Esophagus squamous epithelium (tissue), 5 donors: ENCODE measurements around the gene DSC1. TPM values are rescaled to one million over a fixed set of nuclear protein-coding genes. Genes with fewer than 3 reads are reported as not detected.

Experiments used
- DNase-seq: peaks from one replicate; lab custom pipeline; 2025; lab: John Stamatoyannopoulos, UW
- H3K27ac ChIP-seq, 4 donors: fragments of 200-600 bp; sonication (generic); one replicate each; pipeline ENCODE4 v1.5.1; 2016 to 2019; ENCODE audit warnings: mild to moderate bottlenecking in 1 of 4
- H3K27me3 ChIP-seq, 4 donors: fragments of 200-600 bp; sonication (generic); 1 replicate in 3 of 4; 2 replicates in 1 of 4; pipeline versions ENCODE4 v1.5.1 to v1.6.0; 2017 to 2021; ENCODE audit warnings: antibody characterized with exemption in 1 of 4
- H3K36me3 ChIP-seq, 3 donors: fragments of 200-600 bp; sonication (generic); one replicate each; pipeline ENCODE4 v1.5.1; 2016 to 2019
- H3K4me1 ChIP-seq, 3 donors: fragments of 200-600 bp; sonication (generic); one replicate each; pipeline ENCODE4 v1.5.1; 2017 to 2019
- H3K4me3 ChIP-seq, 4 donors: fragments of 200-600 bp; sonication (generic); 1 replicate in 3 of 4; 2 replicates in 1 of 4; pipeline ENCODE4 v1.5.1; 2016 to 2019; ENCODE audit warnings: mild to moderate bottlenecking in 2 of 4, moderate library complexity in 1 of 4
- H3K9me3 ChIP-seq, 3 donors: fragments of 200-600 bp; sonication (generic); one replicate each; pipeline ENCODE4 v1.5.1; 2016 to 2019
- POLR2A ChIP-seq, 4 donors: fragments of 450-650 bp; IDR thresholded peaks; one replicate each; pipeline ENCODE4 v1.6.1; 2017; ENCODE audit warnings: antibody characterized with exemption in 4 of 4, mild to moderate bottlenecking in 4 of 4, moderate library complexity in 3 of 4
- WGBS, 2 donors: methylation state at CpG; one replicate each; pipeline ENCODE4 v1.1.5; 2018; 5-methylcytosine and 5-hydroxymethylcytosine counted together
- intact Hi-C: fragments of 100-400 bp; cut with DNase I; formaldehyde crosslinking; loops from one replicate; pipeline ENCODE4 v1.15.0; 2022
- total RNA-seq, 4 donors: library from RNA; depleted of rRNA; stranded (reverse); fragments of >200 nt; gene quantifications; one replicate each; pipeline ENCODE4 v1.1.0, GENCODE V29; 2016
- TF ChIP-seq, protein P1 (sequence below), 6 experiments: fragments of 450-650 bp in 4 of 6; fragments of 200-600 bp in 2 of 6; sonication (generic) in 2 of 6; IDR thresholded peaks; one replicate each; pipeline ENCODE4 v1.5.1; 2016 to 2019; ENCODE audit warnings: antibody characterized with exemption in 6 of 6, mild to moderate bottlenecking in 4 of 6, moderate library complexity in 4 of 6
- donor health status: DM: yes; HTN: yes; CAD: no.

The DSC1 gene
- total RNA-seq, 4 donors from 2014 or later = 0.29 to 1.1 (median 0.60) TPM

DNA sequence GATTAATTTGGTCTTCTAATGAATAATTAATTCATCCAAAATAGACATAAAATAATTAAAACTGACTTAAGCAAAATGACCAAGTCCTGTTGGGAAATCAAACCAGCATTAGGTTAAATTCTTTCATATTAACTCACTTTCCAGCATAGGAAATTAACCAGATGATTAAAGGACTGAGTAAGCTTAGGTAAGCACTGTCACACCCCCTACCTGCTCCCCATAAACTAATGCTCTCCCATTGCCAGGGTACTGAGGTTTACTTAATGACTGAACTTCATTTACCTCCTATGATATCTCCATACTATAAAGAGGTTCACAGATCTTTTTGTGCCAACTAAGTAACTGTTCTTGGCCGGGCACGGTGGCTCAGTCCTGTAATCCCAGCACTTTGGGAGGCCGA, 74.1 kb downstream of the DSC1 start:
- DNase-seq = no peak
- Histone ChIP-seq H3K4me3 (no peak overlapping the region), H3K27me3 (no peaks in the 10 kb centered on the region), H3K4me1 (no peaks in the 10 kb centered on the region), H3K27ac (no peak overlapping the region), H3K36me3 (peaks cover 0 to 94% (median 0%) of the 10 kb centered on the region in 3 donors), H3K9me3 (no peaks in the 10 kb centered on the region)
- 88 to 93% methylated on average over 3 of the region's 3 CpGs for WGBS, 2 donors
- intact Hi-C loops = no loop called here
- TF ChIP-seq, protein P1, sequence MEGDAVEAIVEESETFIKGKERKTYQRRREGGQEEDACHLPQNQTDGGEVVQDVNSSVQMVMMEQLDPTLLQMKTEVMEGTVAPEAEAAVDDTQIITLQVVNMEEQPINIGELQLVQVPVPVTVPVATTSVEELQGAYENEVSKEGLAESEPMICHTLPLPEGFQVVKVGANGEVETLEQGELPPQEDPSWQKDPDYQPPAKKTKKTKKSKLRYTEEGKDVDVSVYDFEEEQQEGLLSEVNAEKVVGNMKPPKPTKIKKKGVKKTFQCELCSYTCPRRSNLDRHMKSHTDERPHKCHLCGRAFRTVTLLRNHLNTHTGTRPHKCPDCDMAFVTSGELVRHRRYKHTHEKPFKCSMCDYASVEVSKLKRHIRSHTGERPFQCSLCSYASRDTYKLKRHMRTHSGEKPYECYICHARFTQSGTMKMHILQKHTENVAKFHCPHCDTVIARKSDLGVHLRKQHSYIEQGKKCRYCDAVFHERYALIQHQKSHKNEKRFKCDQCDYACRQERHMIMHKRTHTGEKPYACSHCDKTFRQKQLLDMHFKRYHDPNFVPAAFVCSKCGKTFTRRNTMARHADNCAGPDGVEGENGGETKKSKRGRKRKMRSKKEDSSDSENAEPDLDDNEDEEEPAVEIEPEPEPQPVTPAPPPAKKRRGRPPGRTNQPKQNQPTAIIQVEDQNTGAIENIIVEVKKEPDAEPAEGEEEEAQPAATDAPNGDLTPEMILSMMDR (IDR thresholded peaks at IDR 0.05) = no peak
- TF ChIP-seq POLR2A (IDR thresholded peaks at IDR 0.05) = no peak

DNA sequence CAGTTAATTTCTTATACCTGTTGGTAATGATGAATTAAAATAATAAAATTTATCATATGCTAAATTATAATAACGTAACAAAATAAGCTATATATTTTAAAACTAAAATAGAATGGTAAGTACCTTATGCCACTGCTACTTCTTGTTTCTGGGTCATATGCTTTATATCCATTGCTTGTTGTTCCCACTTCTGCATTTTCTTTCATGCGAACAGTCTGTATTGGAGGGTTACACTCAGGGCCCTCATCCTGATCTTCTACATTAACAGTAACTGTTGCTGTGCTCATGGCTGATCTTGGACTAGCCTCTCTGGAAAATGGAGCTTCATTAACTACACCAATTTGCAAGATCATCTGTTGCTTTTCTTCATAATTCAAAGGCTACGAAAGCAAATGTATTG, 82.7 kb downstream of the DSC1 start:
- intact Hi-C loops = no loop called here
- Histone ChIP-seq H3K4me3 (no peak overlapping the region), H3K27me3 (no peaks in the 10 kb centered on the region), H3K27ac (no peak overlapping the region), H3K4me1 (peaks cover 0 to 5% (median 0%) of the 10 kb centered on the region in 3 donors), H3K36me3 (peaks cover 0 to 99% (median 0%) of the 10 kb centered on the region in 3 donors), H3K9me3 (no peaks in the 10 kb centered on the region)
- TF ChIP-seq POLR2A (IDR thresholded peaks at IDR 0.05) = no peak
- TF ChIP-seq, protein P1 (IDR thresholded peaks at IDR 0.05) = no peak
- WGBS, 2 donors = 79 to 94% methylated on average over 3 of the region's 3 CpGs
- DNase-seq = no peak

Other genes starting within 250 kb of the DSC1 start
- 100 to 1,000 TPM; 210 to 311 (median 279) TPM for gene DSC3, start 120.1 kb downstream of the DSC1 start, total RNA-seq
- 100 to 1,000 TPM; 154 to 393 (median 290) TPM for gene DSC2, start 60.4 kb downstream of the DSC1 start, total RNA-seq
- gene DSG1, start 155.3 kb upstream of the DSC1 start, total RNA-seq = 10 to 100 TPM in 3 of 4 donors, 1 to 10 TPM in 1; 1.8 to 60.2 (median 19.4) TPM
- not detected for gene DSG4, start 213.9 kb upstream of the DSC1 start, total RNA-seq